C4-2B (cell line): ENCODE measurements around the gene EPS8L3.

Source experiments
- ZFX ChIP-seq: fragments of 450-650 bp; IDR thresholded peaks from 2 replicates; pipeline ENCODE4 v1.6.1; 2017
- TF ChIP-seq, protein P1 (sequence below): fragments of 450-650 bp; conservative IDR thresholded peaks from 2 replicates; pipeline ENCODE4 v1.5.1; 2017; ENCODE audit warnings: mild to moderate bottlenecking

DNA sequence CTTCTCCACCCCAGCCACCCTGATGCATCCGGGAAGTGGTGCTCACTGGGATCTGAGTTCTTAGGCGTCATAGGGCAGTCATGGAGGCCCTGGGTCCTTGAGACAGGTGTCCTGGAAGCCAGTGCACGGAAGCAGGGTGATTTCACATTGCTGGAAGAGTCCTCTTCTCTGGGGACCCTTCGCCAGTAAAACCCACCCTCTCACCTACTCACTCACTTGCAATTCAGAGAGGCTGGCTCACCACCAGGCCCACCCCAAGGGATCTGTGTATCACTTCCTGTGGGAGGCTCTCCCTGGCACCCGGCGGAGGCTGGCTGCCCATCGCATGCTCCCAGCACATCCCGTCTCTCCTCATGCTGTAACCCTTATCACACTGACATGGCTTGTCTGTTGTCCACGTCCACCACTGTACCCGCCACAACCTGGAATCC, 40.2 kb upstream of the EPS8L3 start:
- TF ChIP-seq, protein P1, sequence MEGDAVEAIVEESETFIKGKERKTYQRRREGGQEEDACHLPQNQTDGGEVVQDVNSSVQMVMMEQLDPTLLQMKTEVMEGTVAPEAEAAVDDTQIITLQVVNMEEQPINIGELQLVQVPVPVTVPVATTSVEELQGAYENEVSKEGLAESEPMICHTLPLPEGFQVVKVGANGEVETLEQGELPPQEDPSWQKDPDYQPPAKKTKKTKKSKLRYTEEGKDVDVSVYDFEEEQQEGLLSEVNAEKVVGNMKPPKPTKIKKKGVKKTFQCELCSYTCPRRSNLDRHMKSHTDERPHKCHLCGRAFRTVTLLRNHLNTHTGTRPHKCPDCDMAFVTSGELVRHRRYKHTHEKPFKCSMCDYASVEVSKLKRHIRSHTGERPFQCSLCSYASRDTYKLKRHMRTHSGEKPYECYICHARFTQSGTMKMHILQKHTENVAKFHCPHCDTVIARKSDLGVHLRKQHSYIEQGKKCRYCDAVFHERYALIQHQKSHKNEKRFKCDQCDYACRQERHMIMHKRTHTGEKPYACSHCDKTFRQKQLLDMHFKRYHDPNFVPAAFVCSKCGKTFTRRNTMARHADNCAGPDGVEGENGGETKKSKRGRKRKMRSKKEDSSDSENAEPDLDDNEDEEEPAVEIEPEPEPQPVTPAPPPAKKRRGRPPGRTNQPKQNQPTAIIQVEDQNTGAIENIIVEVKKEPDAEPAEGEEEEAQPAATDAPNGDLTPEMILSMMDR: no peak
- no peak for TF ChIP-seq ZFX
